HepG2 (cell line): ENCODE data around the gene BBS1.

Experiments used
- FOSL1 ChIP-seq: sonication (generic); formaldehyde crosslinking; IDR thresholded peaks from 2 replicates; pipeline ENCODE4 v1.9.0; 2021; ENCODE audit warnings: missing genetic modification reagents, borderline replicate concordance
- KDM3A ChIP-seq: IDR thresholded peaks from 2 replicates; pipeline ENCODE4 v1.6.1; 2018; ENCODE audit warnings: low read depth, missing compliant biosample characterization
- NFYB ChIP-seq: sonication (generic); formaldehyde crosslinking; IDR thresholded peaks from 2 replicates; pipeline ENCODE4 v1.4.0; 2020; ENCODE audit warnings: missing genetic modification reagents
- TARDBP ChIP-seq: sonication (generic); formaldehyde crosslinking; IDR thresholded peaks from 2 replicates; pipeline ENCODE4 v1.8.0; 2022; ENCODE audit warnings: mild to moderate bottlenecking, missing genetic modification reagents
- ZNF724P ChIP-seq: sonication (generic); formaldehyde crosslinking; IDR thresholded peaks from 2 replicates; pipeline ENCODE4 v1.8.0; 2022; ENCODE audit warnings: missing genetic modification reagents, borderline replicate concordance
- ZZZ3 ChIP-seq: sonication (generic); formaldehyde crosslinking; IDR thresholded peaks from 2 replicates; pipeline ENCODE4 v1.4.0; 2020; ENCODE audit warnings: missing genetic modification reagents, mild to moderate bottlenecking, borderline replicate concordance
- TF ChIP-seq, protein P1 (sequence below), 2 experiments: IDR thresholded peaks; 2 replicates each; pipeline ENCODE4 v1.6.1; 2011 to 2012; ENCODE audit warnings: low read length in 2 of 2, borderline replicate concordance in 1 of 2, low read depth in 1 of 2, mild to moderate bottlenecking in 1 of 2, moderate library complexity in 1 of 2
- TF ChIP-seq, protein P2 (sequence below): sonication (generic); formaldehyde crosslinking; IDR thresholded peaks from 2 replicates; pipeline ENCODE4 v1.5.0; 2020; ENCODE audit warnings: mild to moderate bottlenecking, missing genetic modification reagents, moderate library complexity
- TF ChIP-seq, protein P3 (sequence below): sonication (generic); formaldehyde crosslinking; IDR thresholded peaks from 2 replicates; pipeline ENCODE4 v1.4.0; 2020; ENCODE audit warnings: mild to moderate bottlenecking, missing genetic modification reagents

DNA sequence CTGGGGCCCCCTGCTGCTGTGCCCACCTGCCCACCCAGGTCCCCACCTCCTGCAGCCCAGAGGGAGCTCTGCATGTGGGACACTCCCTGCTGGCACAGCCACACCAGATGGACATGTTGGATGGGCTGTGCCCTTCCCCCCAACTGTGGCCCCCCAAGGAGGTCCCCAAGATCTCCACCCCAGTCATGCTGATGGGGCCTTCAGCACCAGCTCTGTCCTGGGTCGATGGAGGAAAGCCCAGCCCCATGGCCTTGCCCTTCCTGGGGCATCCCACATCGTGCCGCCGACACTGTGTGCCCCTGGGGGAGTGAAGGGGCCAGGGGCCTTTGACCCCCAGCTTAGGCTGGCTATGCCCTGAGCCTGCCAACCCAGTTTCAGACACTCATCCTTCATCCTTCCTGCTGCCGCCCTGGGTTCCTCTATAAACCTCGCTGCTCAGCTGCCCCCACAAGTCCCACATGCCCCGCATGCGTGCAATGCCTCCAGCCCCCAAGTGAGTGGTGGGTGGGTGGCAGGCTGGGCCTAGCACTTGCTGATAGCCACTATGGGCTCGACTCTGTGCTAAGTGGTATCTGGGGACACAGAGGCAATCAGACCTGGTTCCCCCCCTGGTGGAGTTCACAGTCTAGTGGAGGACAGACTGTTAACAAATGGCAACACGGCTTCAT lies 34.1 kb upstream of the BBS1 start:
- TF ChIP-seq, protein P1, sequence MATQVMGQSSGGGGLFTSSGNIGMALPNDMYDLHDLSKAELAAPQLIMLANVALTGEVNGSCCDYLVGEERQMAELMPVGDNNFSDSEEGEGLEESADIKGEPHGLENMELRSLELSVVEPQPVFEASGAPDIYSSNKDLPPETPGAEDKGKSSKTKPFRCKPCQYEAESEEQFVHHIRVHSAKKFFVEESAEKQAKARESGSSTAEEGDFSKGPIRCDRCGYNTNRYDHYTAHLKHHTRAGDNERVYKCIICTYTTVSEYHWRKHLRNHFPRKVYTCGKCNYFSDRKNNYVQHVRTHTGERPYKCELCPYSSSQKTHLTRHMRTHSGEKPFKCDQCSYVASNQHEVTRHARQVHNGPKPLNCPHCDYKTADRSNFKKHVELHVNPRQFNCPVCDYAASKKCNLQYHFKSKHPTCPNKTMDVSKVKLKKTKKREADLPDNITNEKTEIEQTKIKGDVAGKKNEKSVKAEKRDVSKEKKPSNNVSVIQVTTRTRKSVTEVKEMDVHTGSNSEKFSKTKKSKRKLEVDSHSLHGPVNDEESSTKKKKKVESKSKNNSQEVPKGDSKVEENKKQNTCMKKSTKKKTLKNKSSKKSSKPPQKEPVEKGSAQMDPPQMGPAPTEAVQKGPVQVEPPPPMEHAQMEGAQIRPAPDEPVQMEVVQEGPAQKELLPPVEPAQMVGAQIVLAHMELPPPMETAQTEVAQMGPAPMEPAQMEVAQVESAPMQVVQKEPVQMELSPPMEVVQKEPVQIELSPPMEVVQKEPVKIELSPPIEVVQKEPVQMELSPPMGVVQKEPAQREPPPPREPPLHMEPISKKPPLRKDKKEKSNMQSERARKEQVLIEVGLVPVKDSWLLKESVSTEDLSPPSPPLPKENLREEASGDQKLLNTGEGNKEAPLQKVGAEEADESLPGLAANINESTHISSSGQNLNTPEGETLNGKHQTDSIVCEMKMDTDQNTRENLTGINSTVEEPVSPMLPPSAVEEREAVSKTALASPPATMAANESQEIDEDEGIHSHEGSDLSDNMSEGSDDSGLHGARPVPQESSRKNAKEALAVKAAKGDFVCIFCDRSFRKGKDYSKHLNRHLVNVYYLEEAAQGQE (IDR thresholded peaks at IDR 0.05; ENCODE audit: borderline replicate concordance in 1 of 2, low read depth in 1 of 2, low read length in 2 of 2), result no peak
- no peak for TF ChIP-seq ZZZ3 (CRISPR knock-in tag)
- no peak for TF ChIP-seq TARDBP
- TF ChIP-seq, protein P2, sequence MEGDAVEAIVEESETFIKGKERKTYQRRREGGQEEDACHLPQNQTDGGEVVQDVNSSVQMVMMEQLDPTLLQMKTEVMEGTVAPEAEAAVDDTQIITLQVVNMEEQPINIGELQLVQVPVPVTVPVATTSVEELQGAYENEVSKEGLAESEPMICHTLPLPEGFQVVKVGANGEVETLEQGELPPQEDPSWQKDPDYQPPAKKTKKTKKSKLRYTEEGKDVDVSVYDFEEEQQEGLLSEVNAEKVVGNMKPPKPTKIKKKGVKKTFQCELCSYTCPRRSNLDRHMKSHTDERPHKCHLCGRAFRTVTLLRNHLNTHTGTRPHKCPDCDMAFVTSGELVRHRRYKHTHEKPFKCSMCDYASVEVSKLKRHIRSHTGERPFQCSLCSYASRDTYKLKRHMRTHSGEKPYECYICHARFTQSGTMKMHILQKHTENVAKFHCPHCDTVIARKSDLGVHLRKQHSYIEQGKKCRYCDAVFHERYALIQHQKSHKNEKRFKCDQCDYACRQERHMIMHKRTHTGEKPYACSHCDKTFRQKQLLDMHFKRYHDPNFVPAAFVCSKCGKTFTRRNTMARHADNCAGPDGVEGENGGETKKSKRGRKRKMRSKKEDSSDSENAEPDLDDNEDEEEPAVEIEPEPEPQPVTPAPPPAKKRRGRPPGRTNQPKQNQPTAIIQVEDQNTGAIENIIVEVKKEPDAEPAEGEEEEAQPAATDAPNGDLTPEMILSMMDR (CRISPR knock-in tag), result 0 out of 2 replicates have a peak, but pooled peaks have one; percentile 6
- no peak for TF ChIP-seq NFYB (CRISPR knock-in tag)
- no peak for TF ChIP-seq ZNF724P
- TF ChIP-seq, protein P3, sequence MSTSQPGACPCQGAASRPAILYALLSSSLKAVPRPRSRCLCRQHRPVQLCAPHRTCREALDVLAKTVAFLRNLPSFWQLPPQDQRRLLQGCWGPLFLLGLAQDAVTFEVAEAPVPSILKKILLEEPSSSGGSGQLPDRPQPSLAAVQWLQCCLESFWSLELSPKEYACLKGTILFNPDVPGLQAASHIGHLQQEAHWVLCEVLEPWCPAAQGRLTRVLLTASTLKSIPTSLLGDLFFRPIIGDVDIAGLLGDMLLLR (CRISPR knock-in tag), result no peak
- TF ChIP-seq FOSL1 (CRISPR knock-in tag), result no peak
- TF ChIP-seq KDM3A (CRISPR knock-in tag), result no peak
